Mesothelial cell of epicardium (in vitro differentiated cells): ENCODE results near the gene NRCAM. TPM values are rescaled to one million over a fixed set of nuclear protein-coding genes. Genes with fewer than 3 reads are reported as not detected.

Experiments used
- DNase-seq, 2 experiments: peaks; one replicate each; pipeline ENCODE4 v3.0.0; 2021; ENCODE audit warnings: low spot score in 2 of 2; ENCODE audit not compliant: unreplicated experiment in 2 of 2
- H3K27ac Mint-ChIP-seq: 2 replicates; pipeline ENCODE4 v1.8.0; 2021; ENCODE audit warnings: mixed read lengths
- H3K27me3 Mint-ChIP-seq: 2 replicates; pipeline ENCODE4 v1.8.0; 2021; ENCODE audit warnings: low read depth, mixed read lengths
- H3K36me3 Mint-ChIP-seq: 2 replicates; pipeline ENCODE4 v1.8.0; 2021; ENCODE audit warnings: mixed read lengths
- H3K4me1 Mint-ChIP-seq: 2 replicates; pipeline ENCODE4 v1.8.0; 2021; ENCODE audit warnings: mixed read lengths
- H3K4me3 Mint-ChIP-seq: 2 replicates; pipeline ENCODE4 v1.8.0; 2021; ENCODE audit warnings: mild to moderate bottlenecking, moderate library complexity, mixed read lengths
- H3K9me3 Mint-ChIP-seq: 2 replicates; pipeline ENCODE4 v1.8.0; 2021; ENCODE audit warnings: mixed read lengths
- CTCF ChIP-seq: fragments of 200-600 bp; sonication (generic); IDR thresholded peaks from one replicate; pipeline ENCODE4 v1.5.0; 2021; ENCODE audit warnings: antibody characterized with exemption; ENCODE audit not compliant: unreplicated experiment
- total RNA-seq: library from RNA; stranded (reverse); gene quantifications from 3 replicates; pipeline ENCODE4 v1.2.1, GENCODE V29; 2021

The NRCAM gene
- total RNA-seq, 1 donor from 2014 or later = 5.7 TPM

DNA sequence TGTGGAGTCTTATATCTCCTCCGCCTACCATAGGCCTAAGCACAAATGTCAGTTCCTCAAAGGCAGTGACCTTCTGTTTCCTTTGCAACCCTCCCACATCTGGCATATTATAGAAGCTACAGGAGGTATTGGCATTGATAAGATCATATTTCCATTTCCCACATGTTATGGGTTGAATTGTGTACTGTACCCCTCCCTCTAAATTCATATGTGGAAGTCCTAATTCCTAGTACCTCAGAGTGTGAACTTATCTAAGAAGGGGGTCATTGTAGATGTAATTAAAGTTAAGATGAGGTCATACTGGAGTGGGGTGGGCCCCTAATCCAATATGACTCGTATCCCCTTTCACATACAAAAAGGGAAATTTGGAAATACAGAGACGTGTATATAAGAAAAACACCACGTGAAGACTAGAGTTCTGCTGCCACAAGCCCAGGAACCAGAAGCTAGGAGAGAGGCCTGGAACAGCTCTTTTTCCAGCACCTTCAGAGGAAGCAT lies 320.0 kb downstream of the NRCAM start:
- H3K9me3 Mint-ChIP-seq = peaks cover 8% of the 10 kb centered on the region
- DNase-seq = no peak
- no peak for TF ChIP-seq CTCF
- H3K36me3 Mint-ChIP-seq = no peaks in the 10 kb centered on the region
- H3K27me3 Mint-ChIP-seq = no peaks in the 10 kb centered on the region
- H3K4me3 Mint-ChIP-seq = no peak overlapping the region
- H3K4me1 Mint-ChIP-seq = peaks cover 15% of the 10 kb centered on the region
- H3K27ac Mint-ChIP-seq = no peak overlapping the region

- no peak for DNase-seq
- Mint-ChIP-seq H3K4me3 (no peak overlapping the region), H3K36me3 (no peaks in the 10 kb centered on the region), H3K27me3 (no peaks in the 10 kb centered on the region), H3K27ac (no peak overlapping the region), H3K9me3 (peaks cover 8% of the 10 kb centered on the region), H3K4me1 (peaks cover 22% of the 10 kb centered on the region)
- TF ChIP-seq CTCF = no peak
Observed at GRCh38 chr7:108135446-108136190, 320.6 kb downstream of the NRCAM start.

GRCh38 chr7:108134486-108134885 lies 321.8 kb downstream of the NRCAM start:
- no peak for TF ChIP-seq CTCF
- Mint-ChIP-seq H3K27ac (no peak overlapping the region), H3K27me3 (no peaks in the 10 kb centered on the region), H3K9me3 (peaks cover 8% of the 10 kb centered on the region), H3K4me3 (no peak overlapping the region), H3K36me3 (no peaks in the 10 kb centered on the region), H3K4me1 (peaks cover 28% of the 10 kb centered on the region)
- DNase-seq = no peak

- H3K27ac Mint-ChIP-seq = peak overlapping the region; percentile 62
- H3K4me1 Mint-ChIP-seq = peaks cover 39% of the 10 kb centered on the region
- no peaks in the 10 kb centered on the region for H3K27me3 Mint-ChIP-seq
- no peak overlapping the region for H3K4me3 Mint-ChIP-seq
- H3K36me3 Mint-ChIP-seq = no peaks in the 10 kb centered on the region
- TF ChIP-seq CTCF = no peak
- peaks cover 7% of the 10 kb centered on the region for H3K9me3 Mint-ChIP-seq
- no peak for DNase-seq
Observed at GRCh38 chr7:108132551-108133265, 323.5 kb downstream of the NRCAM start.

DNA sequence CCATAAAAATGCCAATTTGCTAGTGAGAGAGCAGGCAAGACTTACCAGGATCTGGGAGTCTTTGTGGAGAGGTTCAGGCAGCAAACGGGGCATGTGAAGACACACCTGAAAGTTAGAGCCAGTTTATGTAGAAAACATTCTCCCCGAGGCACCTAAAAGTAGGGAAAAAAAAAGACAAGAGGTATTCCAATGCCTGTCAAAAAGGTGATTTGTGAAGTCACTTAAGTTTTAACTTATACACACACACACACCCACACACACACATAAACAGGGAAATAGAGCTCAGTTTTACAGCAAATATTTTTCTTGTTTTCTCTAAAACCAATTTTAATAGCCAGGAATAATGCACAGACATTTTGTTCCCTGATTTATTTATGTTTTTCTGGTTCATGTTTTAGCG lies 326.0 kb downstream of the NRCAM start, which contains the start of gene LAMB4:
LAMB4 (minus strand) TSS at position 101 of the 400 bp plus-strand sequence. CDS start 7,197 bp downstream, outside the sequence.
- H3K9me3 Mint-ChIP-seq = peaks cover 5% of the 10 kb centered on the region
- H3K4me3 Mint-ChIP-seq = peak within 1 kb of the TSS; percentile 49
- H3K27me3 Mint-ChIP-seq = no peaks in the 10 kb centered on the region
- H3K36me3 Mint-ChIP-seq = peaks cover 5% of the 10 kb centered on the region
- peaks cover 47% of the 10 kb centered on the region for H3K4me1 Mint-ChIP-seq
- TF ChIP-seq CTCF = no peak
- peak within 1 kb of the TSS; percentile 80 for H3K27ac Mint-ChIP-seq
- DNase-seq = no peak
